Spleen (tissue), 11 donors: ENCODE data around the gene KMT2D. TPM values are rescaled to one million over a fixed set of nuclear protein-coding genes. Genes with fewer than 3 reads are reported as not detected.

Experiments used
- DNase-seq: peaks from one replicate; pipeline ENCODE4 v3.0.0-alpha.2; 2020
- H3K27ac ChIP-seq, 8 donors: fragments of 200-600 bp; sonication (generic) in 7 of 8; 1 replicate in 4 of 8; 2 replicates in 4 of 8; pipeline versions ENCODE4 v1.5.0 to v1.8.0; 2016 to 2021; ENCODE audit warnings: inconsistent platforms in 4 of 8, mild to moderate bottlenecking in 4 of 8, moderate library complexity in 1 of 8
- H3K27me3 ChIP-seq, 7 donors: fragments of 200-600 bp; sonication (generic) in 6 of 7; replicated peaks in 1 of 7; 1 replicate in 4 of 7; 2 replicates in 3 of 7; pipeline versions ENCODE4 v1.5.0 to v1.8.0; 2016 to 2021; ENCODE audit warnings: inconsistent platforms in 3 of 7, mild to moderate bottlenecking in 1 of 7
- H3K36me3 ChIP-seq, 6 donors: fragments of 200-600 bp; sonication (generic) in 5 of 6; 1 replicate in 4 of 6; 2 replicates in 2 of 6; pipeline versions ENCODE4 v1.5.0 to v1.8.0; 2016 to 2021; ENCODE audit warnings: inconsistent platforms in 2 of 6
- H3K4me1 ChIP-seq, 6 donors: fragments of 200-600 bp; sonication (generic) in 5 of 6; 1 replicate in 3 of 6; 2 replicates in 3 of 6; pipeline versions ENCODE4 v1.5.0 to v1.8.0; 2016 to 2021; ENCODE audit warnings: inconsistent platforms in 3 of 6
- H3K4me3 ChIP-seq, 8 donors: fragments of 200-600 bp; sonication (generic) in 7 of 8; 1 replicate in 4 of 8; 2 replicates in 4 of 8; pipeline versions ENCODE4 v1.5.0 to v1.8.0; 2016 to 2021; ENCODE audit warnings: inconsistent platforms in 4 of 8, mild to moderate bottlenecking in 4 of 8, moderate library complexity in 2 of 8
- H3K9me3 ChIP-seq, 8 donors: fragments of 200-600 bp; sonication (generic) in 7 of 8; 1 replicate in 4 of 8; 2 replicates in 4 of 8; pipeline versions ENCODE4 v1.5.0 to v1.8.0; 2016 to 2021; ENCODE audit warnings: inconsistent platforms in 4 of 8
- CTCF ChIP-seq, 11 experiments: fragments of 200-600 bp in 7 of 11; fragments of 450-650 bp in 4 of 11; sonication (generic) in 4 of 11; IDR thresholded peaks in 8 of 11; conservative IDR thresholded peaks in 3 of 11; 1 replicate in 7 of 11; 2 replicates in 4 of 11; pipeline versions ENCODE4 v1.4.0 to v1.8.0; 2016 to 2021; ENCODE audit warnings: antibody characterized with exemption in 11 of 11, inconsistent platforms in 4 of 11, mild to moderate bottlenecking in 1 of 11
- POLR2A ChIP-seq, 3 donors: fragments of 450-650 bp; IDR thresholded peaks; one replicate each; pipeline ENCODE4 v1.5.1; 2017; ENCODE audit warnings: antibody characterized with exemption in 3 of 3, mild to moderate bottlenecking in 1 of 3
- POLR2AphosphoS5 ChIP-seq, 3 donors: sonication (generic); formaldehyde crosslinking; IDR thresholded peaks; one replicate each; pipeline ENCODE4 v1.5.1; 2017; ENCODE audit warnings: antibody characterized with exemption in 3 of 3
- WGBS, 5 donors: extraction: QIAGEN DNeasy Blood & Tissue Kit in 3 of 5; methylation state at CpG; one replicate each; pipeline versions ENCODE4 v1.1.5 to v1.1.7; 2013 to 2018; 5-methylcytosine and 5-hydroxymethylcytosine counted together
- intact Hi-C: fragments of 100-400 bp; cut with DNase I; formaldehyde crosslinking; loops from one replicate; pipeline ENCODE4 v1.15.0; 2023; ENCODE audit warnings: low total_unique reads
- polyA plus RNA-seq, 3 donors: library from polyadenylated mRNA; stranded (reverse); fragments of 200-250 nt; gene quantifications; one replicate each; pipeline ENCODE4 v1.2.1, GENCODE V29; 2013
- total RNA-seq, 7 donors: library from RNA; depleted of rRNA in 3 of 7; stranded (reverse); fragments of >200 nt in 3 of 7; fragmentation: NEBNext Ultra II Directional in 4 of 7; extraction: Animal tissue kit (Norgen Biotek cat#: 25700) in 4 of 7; gene quantifications; one replicate each; pipeline versions ENCODE4 v1.1.0 to v1.2.1, GENCODE V29; 2016 to 2021
- donor health status: healthy with polysubstance abuse.
- donor health status: DM: no; HTN: no; CAD: no; lungs with moderate emphysema.
- donor health status: DM: no; HTN: no; CAD: no.
- donor health status: Bipolar disorder and iron deficiency.
- donor health status: healthy.
- donor health status: DM: no; HTN: no; CAD: no.
- donor health status: DM: yes; HTN: yes; CAD: no.

KMT2D gene
- total and polyA plus RNA-seq, 10 donors, result 5.1 to 172 (median 140) TPM

DNA sequence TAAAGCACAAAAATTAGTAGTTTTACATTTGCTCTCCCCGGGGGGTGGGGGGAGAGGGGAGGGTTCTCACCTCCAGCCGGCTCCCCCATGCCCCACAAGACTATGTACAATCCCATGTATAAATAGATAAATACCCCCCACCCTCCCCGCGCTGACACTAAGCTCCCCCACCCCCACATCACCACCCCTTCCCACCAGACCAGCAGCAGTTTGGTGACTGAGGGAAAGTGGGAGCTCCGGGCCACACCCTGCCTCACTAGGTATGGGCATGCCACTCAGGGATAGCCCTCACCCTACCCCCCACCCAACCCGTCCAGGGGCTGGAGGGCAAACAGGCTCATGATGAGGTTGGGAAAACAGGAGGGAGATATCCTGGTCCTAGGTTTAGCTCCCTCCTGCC is 40.2 kb downstream of the KMT2D start:
- Histone ChIP-seq H3K9me3 (no peaks in the 10 kb centered on the region), H3K27ac (peak overlapping the region in 5 of 8 donors; percentile 95 to 98 (median 97)), H3K27me3 (no peaks in the 10 kb centered on the region), H3K4me1 (peaks cover 7 to 50% (median 30%) of the 10 kb centered on the region in 6 donors), H3K36me3 (peaks cover 0 to 55% (median 47%) of the 10 kb centered on the region in 6 donors), H3K4me3 (no peak overlapping the region)
- intact Hi-C loops, result no loop called here
- WGBS, 5 donors, result 75 to 84% (median 80%) methylated on average over 6 of the region's 6 CpGs
- DNase-seq, result no peak
- TF ChIP-seq POLR2AphosphoS5 (IDR thresholded peaks at IDR 0.05), result no peak

DNA sequence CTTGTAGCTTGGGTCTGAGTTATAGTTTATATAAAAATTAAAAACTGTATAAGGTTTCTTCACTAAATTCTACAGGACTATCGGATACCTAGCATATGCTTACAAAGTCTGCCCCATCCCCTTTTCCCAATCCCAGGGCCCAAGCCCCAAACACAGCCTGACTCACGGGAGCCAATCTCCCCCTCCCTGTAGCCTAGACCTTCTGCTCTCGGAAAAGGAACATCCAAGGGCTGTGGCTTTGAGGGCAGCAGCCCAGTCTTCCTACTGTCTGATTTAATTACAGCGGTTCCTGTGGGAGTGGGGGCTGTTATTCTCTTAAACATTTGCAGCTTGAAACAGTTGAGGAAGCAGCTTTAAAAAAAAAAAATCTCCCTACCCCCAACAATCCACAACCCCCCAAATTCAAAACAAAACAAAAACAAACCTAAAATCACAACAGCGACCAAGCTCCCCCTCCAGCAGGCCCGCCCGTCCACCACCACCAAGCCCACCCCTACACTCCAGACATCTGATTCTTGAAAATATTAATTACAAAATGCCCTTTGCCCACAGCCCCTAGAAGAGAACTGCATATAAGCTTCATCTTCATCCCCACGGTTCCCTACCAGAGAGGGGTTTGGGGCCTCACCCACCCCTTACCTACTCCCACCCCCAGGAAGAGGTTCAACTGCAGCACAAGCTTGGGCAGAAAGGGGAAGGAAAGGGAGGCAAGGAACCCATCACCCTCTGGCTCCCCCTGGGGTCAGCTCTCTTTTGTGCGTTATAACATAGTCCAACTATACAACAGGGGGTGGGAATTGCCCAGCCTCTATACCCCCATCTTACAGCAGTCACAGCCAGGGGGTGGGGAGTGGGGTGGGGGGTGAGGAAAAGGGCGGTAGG is 40.9 kb downstream of the KMT2D start:
- 28 to 42% (median 33%) methylated on average over 10 of the region's 10 CpGs for WGBS, 5 donors
- H3K36me3 ChIP-seq, result peaks cover 0 to 47% (median 40%) of the 10 kb centered on the region in 6 donors
- intact Hi-C loops, result no loop called here
- no peak for DNase-seq
- TF ChIP-seq CTCF (IDR thresholded peaks at IDR 0.05 in 8 of 11, conservative IDR thresholded peaks at IDR 0.05 in 3 of 11) (peak in 4 of 11 experiments; percentile 16 to 37 (median 26)), POLR2AphosphoS5 (IDR thresholded peaks at IDR 0.05) (peak in 1 of 3 donors; percentile 10), POLR2A (IDR thresholded peaks at IDR 0.05) (no peak)
- H3K27me3 ChIP-seq, result no peaks in the 10 kb centered on the region
- H3K4me3 ChIP-seq, result peak overlapping the region in 5 of 8 donors; percentile 68 to 80 (median 77)
- H3K9me3 ChIP-seq, result no peaks in the 10 kb centered on the region
- peak overlapping the region; percentile 93 to 98 (median 96) for H3K27ac ChIP-seq
- peaks cover 7 to 57% (median 30%) of the 10 kb centered on the region in 6 donors for H3K4me1 ChIP-seq

DNA sequence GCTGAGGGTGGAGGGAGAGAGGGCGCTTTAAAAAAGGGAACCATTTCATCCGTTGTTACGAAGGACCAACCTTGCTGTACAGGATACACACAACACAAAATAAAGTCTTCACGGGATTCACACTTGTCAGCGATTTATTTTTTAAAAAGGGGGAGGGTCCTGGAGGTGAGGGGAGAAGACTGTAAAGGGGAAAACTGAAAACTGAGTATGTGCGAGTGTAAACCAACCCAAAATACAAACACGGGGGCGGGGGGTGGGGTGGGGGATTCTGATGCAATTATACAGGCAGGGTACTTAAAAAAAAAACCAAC is 41.5 kb downstream of the KMT2D start:
- Histone ChIP-seq H3K36me3 (peaks cover 0 to 41% (median 34%) of the 10 kb centered on the region in 6 donors), H3K9me3 (no peaks in the 10 kb centered on the region), H3K27ac (peak overlapping the region; percentile 93 to 98 (median 96)), H3K4me1 (peaks cover 7 to 59% (median 30%) of the 10 kb centered on the region in 6 donors), H3K4me3 (peak overlapping the region; percentile 66 to 91 (median 76)), H3K27me3 (no peaks in the 10 kb centered on the region)
- no peak for DNase-seq
- 1 to 5% (median 1%) methylated on average over 8 of the region's 8 CpGs for WGBS, 5 donors
- no peak for TF ChIP-seq POLR2A (IDR thresholded peaks at IDR 0.05)
- intact Hi-C loops, result no loop called here

DNA sequence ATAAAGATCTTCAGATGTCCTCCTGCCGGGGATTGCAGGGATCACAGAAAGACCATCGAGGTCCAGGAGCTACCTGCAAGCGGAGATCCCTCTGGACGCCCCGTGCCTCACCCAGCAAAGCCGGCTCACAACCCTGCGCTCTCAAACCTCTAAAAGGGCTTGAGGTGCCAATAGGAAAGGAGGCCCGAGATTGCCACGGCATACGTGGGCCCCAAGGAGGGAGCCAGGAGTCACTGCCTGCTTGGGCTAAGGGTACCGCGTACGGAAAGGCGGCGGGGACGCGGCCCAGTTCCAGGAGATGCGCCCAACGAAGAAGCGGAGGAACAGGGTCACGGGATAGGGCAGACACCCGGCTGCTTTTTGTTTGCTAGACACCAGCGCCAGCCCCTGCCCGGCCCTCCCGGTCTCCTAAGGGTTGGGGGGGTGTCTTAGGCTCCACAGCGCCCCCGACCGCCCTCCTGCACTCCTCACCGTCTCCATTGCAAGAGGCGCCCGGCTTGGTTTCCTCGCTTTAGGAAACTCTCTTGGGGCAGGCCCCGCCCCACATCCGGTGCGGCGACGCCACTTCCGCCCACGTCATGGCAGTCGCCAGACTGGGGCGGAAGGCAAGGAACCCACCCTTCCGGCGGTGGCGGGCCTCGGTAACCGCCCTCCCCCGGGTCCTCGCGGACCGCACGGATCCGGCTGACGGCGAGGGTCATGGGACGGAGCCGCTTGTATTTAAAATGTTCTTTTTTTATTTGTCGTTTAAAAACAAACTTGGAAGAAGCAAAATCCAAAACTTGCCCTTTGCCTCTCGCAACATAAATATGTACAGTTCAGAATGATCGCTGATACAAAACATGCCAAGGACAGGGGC is 42.1 kb downstream of the KMT2D start, which contains the start of gene PRKAG1:
Gene PRKAG1 (minus strand): TSS at position 516 of the 859 bp plus-strand sequence. CDS start 36 bp downstream, at position 480.
- TF ChIP-seq CTCF (IDR thresholded peaks at IDR 0.05 in 8 of 11, conservative IDR thresholded peaks at IDR 0.05 in 3 of 11) (peak; percentile 21 to 76 (median 51)), POLR2A (IDR thresholded peaks at IDR 0.05) (peak; percentile 37 to 82 (median 62)), POLR2AphosphoS5 (IDR thresholded peaks at IDR 0.05) (peak; percentile 99 to 100 (median 100))
- DNase-seq, result peak; percentile 99
- intact Hi-C loops, result no loop called here
- peak within 1 kb of the TSS; percentile 66 to 91 (median 76) for H3K4me3 ChIP-seq
- peaks cover 0 to 35% (median 28%) of the 10 kb centered on the region in 6 donors for H3K36me3 ChIP-seq
- H3K9me3 ChIP-seq, result no peaks in the 10 kb centered on the region
- H3K4me1 ChIP-seq, result peaks cover 7 to 63% (median 30%) of the 10 kb centered on the region in 6 donors
- peak within 1 kb of the TSS; percentile 93 to 98 (median 96) for H3K27ac ChIP-seq
- WGBS, 5 donors, result 0 to 1% (median 0%) methylated on average over 42 to 59 of the region's 59 CpGs
- no peaks in the 10 kb centered on the region for H3K27me3 ChIP-seq
